ENCODE measurements around the gene MAST3.
"Not testable (repeated sequence)": the region's sequence is repeated elsewhere in the genome, so short reads cannot be mapped to it uniquely, and the experiment has no call there.

Gene MAST3

DNA sequence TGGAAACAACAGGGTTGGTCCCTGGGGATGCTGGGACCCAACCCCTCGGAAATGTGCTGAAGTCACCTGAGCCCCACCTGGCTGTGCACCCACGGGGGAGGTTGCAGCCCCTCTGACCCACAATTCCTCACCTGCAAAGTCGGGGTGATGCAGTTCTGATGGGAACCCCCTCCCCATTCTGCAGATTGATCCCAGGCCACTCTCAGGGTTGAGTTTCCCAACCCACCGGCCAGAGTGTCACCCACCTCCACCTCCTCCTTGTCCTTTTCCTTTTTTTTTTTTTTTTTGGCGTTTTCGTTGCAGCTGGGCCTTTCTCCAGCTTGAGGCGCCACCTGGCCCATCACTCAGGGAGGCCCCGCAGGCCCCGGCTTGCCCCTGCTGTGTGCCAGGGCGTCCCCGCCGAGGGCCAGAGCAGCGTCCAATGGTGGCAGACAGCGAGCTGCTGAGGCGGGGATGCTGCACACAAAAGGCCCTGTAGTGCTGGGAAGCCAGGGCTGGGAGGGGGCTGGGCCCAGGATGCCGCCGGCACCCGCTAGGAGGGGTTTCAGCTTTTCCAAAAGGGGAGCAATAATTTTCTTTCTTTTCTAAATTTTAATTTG is 60.0 kb downstream of the MAST3 start:
- DNase-seq, result peak in 55 of 58 donors; percentile 20 to 89 (median 69)

GRCh38 chr19:18158467-18158866 is 60.9 kb downstream of the MAST3 start:
- no peak for DNase-seq

- DNase-seq, result not testable (repeated sequence)
Observed at GRCh38 chr19:18159059-18159616, 61.6 kb downstream of the MAST3 start.

DNA sequence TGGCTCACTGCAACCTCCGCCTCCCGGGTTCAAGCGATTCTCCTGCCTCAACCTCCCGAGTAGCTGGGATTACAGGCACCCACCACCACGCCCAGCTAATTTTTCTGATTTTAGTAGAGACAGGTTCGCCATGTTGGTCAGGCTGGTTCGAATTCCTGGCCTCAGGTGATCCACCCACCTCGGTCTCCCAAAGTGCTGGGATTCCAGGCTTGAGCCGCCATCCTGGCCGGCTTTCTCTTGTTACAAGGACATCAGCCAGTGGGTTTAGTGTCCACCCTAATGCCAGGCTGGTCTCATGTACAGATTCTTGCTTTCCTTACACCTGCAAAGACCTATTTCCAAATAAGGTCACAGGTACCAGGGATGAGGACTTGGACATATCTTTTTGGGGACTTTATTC is 62.2 kb downstream of the MAST3 start:
- no peak for DNase-seq

DNA sequence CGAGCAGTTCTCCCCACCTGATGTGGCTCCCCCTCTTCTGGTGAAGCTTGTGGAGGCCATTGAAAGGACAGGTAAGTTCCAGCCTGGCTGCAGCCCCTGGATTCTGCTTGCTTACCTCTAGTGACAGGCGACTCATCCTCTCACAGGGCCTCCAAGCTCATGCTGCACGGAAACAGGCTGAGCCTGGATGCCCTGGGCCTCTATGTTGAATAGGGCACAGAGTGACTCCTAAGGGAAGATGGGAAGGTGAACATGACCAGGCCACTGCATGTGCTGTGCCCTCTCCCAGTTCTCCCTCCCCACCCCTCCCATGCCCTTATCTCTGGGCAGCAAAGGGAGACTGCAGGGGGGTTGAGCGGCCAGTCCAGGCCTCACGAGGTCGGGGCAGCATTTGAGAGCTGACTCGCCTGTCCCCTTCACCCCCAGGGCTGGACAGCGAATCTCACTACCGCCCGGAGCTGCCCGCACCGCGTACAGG is 63.0 kb downstream of the MAST3 start:
- DNase-seq, result no peak

DNA sequence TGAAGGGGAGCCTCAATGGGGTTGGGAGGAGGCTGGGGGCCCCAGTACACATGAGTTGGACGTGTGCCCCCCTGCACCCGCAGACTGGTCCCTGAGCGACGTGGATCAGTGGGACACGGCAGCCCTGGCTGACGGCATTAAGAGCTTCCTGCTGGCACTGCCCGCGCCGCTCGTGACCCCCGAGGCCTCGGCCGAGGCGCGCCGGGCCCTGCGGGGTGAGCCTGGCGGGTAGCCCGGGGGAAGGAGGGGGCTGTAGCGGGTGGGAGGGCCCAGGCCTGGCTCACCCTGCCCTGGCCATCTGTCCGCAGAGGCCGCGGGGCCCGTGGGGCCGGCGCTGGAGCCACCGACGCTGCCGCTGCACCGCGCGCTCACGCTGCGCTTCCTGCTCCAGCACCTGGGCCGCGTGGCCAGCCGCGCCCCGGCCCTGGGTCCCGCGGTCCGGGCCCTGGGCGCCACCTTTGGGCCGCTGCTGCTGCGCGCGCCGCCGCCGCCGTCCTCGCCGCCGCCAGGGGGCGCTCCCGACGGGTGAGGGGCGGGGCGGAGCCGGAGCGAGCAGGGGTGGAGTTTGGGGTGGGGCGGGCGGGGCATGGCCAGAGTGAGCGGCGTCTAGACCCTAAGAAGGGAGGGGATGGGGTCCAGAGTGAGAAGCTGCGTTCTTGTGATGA is 63.5 kb downstream of the MAST3 start:
- DNase-seq, result peak in 50 of 58 donors; percentile 19 to 78 (median 58)

GRCh38 chr19:18161636-18162002 is 64.0 kb downstream of the MAST3 start:
- DNase-seq, result peak in 5 of 58 donors; percentile 41 to 72 (median 54)

GRCh38 chr19:18164072-18164471 is 66.5 kb downstream of the MAST3 start:
- DNase-seq, result no peak

- no peak for DNase-seq
Observed at GRCh38 chr19:18165794-18166544, 68.4 kb downstream of the MAST3 start.

DNA sequence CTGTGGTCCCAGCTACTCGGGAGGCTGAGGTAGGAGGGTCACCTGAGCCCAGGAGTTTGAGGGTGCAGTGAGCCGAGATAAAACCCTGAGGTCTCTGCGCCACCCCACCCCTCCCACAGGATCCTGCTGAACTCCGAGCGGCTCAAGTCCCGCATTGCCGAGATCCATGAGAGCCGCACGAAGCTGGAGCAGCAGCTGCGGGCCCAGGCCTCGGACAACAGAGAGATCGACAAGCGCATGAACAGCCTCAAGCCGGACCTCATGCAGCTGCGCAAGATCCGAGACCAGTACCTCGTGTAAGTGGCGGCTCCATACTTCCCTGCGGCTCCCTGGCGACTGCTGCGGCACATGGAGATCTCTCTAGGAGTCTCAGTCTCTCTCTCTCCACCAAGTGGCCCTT is 69.4 kb downstream of the MAST3 start:
- no peak for DNase-seq

GRCh38 chr19:18167975-18168645 is 70.5 kb downstream of the MAST3 start:
- peak in 19 of 58 donors; percentile 5 to 39 (median 21) for DNase-seq

GRCh38 chr19:18168673-18169381 is 71.2 kb downstream of the MAST3 start:
- DNase-seq, result no peak

DNA sequence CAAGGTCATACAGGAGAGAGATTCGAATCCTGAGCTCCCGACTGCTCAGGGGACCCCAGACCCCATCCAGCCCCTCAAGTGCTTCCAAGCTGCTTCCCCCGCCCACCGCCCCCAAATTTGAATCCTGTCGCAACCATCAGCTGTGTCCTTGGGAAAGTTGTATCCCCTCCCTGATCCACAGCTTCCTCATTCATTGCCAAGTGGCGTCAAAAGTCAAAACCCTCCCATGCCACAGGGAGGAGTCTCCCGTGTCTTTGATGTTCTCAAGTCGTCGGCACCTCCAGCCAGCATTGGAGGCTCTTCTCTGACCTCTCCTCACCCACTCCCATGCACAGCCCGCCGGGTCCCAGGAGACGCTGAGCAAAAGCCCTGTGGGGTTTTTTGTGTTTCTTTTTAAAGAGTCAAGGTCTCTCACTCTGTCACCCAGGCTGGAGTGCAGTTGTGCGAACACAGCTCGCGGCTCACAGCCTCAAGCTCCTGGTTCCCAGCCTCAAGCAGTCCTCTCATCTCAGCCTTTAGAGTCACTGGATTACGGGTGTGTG is 73.2 kb downstream of the MAST3 start:
- peak in 1 of 58 donors; percentile 19 for DNase-seq

GRCh38 chr19:18171605-18172327 is 74.2 kb downstream of the MAST3 start:
- no peak for DNase-seq

- DNase-seq, result no peak
Observed at GRCh38 chr19:18172331-18173053, 74.9 kb downstream of the MAST3 start.

DNA sequence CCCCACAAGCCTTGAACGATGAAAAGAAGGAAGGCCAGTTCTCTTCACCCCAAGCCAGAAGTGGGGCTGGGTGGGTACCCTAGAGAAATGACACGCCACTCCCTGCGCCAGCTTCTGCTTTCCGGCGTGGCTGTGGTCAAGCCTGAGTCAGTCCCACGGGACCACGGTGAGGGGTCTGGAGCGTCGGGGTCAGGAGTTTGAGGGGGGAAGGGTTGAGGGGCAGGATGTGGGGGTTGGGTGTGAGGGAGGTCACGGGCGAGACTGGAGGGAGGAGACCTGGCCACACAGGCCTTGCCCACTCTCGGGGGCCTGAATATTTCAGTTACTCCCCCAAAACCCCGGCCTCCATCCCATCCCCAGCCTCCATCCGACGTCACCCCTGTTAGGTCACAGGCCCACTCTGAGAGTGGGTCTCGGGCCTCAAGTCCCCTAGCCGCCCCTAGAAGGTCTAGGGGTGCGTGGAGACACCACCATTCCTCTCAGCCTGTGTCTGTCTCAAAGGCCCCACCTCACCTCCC is 75.5 kb downstream of the MAST3 start:
- peak in 4 of 58 donors; percentile 9 to 29 (median 19) for DNase-seq

- peak in 20 of 58 donors; percentile 4 to 75 (median 35) for DNase-seq
Observed at GRCh38 chr19:18173572-18174288, 76.2 kb downstream of the MAST3 start, which contains the start of gene IFI30. TSS of gene IFI30 (plus strand) at chr19:18173813. CDS start at chr19:18173842, 29 bp downstream.

DNA sequence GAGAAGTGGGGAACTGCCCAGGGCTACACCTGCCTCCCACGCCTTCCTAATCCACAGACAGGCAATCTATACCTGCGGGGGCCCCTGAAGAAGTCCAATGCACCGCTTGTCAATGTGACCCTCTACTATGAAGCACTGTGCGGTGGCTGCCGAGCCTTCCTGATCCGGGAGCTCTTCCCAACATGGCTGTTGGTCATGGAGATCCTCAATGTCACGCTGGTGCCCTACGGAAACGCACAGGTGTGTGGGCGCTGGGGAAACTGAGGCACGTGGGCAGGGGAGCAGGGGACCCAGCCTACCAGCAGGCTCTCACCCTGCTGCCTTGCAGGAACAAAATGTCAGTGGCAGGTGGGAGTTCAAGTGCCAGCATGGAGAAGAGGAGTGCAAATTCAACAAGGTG is 77.4 kb downstream of the MAST3 start:
- DNase-seq, result no peak

All from anterior cingulate cortex (tissue), 58 donors.